ENCODE measurements around the gene CNPY2.

DNA sequence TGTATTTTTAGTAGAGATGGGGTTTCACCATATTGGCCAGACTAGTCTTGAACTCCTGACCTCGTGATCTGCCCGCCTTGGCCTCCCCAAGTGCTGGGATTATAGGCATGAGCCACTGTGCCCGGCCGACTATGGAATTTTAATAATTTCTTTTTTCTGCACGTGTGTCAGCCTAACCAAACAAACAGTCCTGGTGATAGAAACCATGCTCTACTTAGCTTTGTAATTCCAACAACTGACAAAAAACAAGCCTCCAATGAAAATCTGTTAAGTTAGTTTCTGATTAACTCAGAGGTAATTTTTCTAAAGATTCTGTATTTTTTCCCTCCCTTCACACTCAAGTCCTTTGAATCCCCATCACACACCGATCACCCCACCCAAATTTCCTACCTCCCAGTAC lies 33.8 kb downstream of the CNPY2 start:
- TF ChIP-seq, protein P1, sequence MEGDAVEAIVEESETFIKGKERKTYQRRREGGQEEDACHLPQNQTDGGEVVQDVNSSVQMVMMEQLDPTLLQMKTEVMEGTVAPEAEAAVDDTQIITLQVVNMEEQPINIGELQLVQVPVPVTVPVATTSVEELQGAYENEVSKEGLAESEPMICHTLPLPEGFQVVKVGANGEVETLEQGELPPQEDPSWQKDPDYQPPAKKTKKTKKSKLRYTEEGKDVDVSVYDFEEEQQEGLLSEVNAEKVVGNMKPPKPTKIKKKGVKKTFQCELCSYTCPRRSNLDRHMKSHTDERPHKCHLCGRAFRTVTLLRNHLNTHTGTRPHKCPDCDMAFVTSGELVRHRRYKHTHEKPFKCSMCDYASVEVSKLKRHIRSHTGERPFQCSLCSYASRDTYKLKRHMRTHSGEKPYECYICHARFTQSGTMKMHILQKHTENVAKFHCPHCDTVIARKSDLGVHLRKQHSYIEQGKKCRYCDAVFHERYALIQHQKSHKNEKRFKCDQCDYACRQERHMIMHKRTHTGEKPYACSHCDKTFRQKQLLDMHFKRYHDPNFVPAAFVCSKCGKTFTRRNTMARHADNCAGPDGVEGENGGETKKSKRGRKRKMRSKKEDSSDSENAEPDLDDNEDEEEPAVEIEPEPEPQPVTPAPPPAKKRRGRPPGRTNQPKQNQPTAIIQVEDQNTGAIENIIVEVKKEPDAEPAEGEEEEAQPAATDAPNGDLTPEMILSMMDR (conservative IDR thresholded peaks at IDR 0.05): no peak
- TF ChIP-seq ZFX (IDR thresholded peaks at IDR 0.05): no peak
